ENCODE measurements around the gene MBTPS1. TPM values are rescaled to one million over a fixed set of nuclear protein-coding genes. Genes with fewer than 3 reads are reported as not detected.

MBTPS1 gene
- polyA plus RNA-seq, 1 donor from 2014 or later, result 66.9 TPM

GRCh38 chr16:84026606-84027005, 90.1 kb downstream of the MBTPS1 start:
- Histone ChIP-seq H3K4me2 (ENCODE audit: low read length) (no peak overlapping the region), H3K9ac (ENCODE audit: low read length) (no peak overlapping the region), H3K9me2 (ENCODE audit: insufficient read depth, low read length) (no peaks in the 10 kb centered on the region), H2AFZ (ENCODE audit: low read depth, low read length) (no peak overlapping the region), H3K27ac (ENCODE audit: low read length) (no peak overlapping the region), H3K27me3 (ENCODE audit: insufficient read depth, low read depth, low read length) (no peaks in the 10 kb centered on the region), H3K36me3 (ENCODE audit: insufficient read depth, low read length) (no peaks in the 10 kb centered on the region), H3K79me2 (replicated peaks; ENCODE audit: insufficient read depth, low read length) (no peaks in the 10 kb centered on the region), H3F3A (ENCODE audit: insufficient read depth, low read length, poor library complexity, severe bottlenecking) (no peaks in the 10 kb centered on the region), H4K20me1 (ENCODE audit: insufficient read depth) (no peaks in the 10 kb centered on the region), H3K4me3 (ENCODE audit: low read length) (no peak overlapping the region), H3K9me3 (ENCODE audit: low read length) (no peaks in the 10 kb centered on the region)
- TF ChIP-seq MXI1 (conservative IDR thresholded peaks at IDR 0.05; ENCODE audit: poor library complexity, severe bottlenecking), result no peak
- TF ChIP-seq CTCF (IDR thresholded peaks at IDR 0.05; ENCODE audit: poor library complexity, severe bottlenecking), result no peak
- TF ChIP-seq SMC3 (conservative IDR thresholded peaks at IDR 0.05; ENCODE audit: poor library complexity), result no peak
- no peak for TF ChIP-seq EZH2 (IDR thresholded peaks at IDR 0.05; ENCODE audit: borderline replicate concordance, insufficient read depth, low read length, poor library complexity, severe bottlenecking)
- no peak for TF ChIP-seq RAD21 (conservative IDR thresholded peaks at IDR 0.05)

- no peaks in the 10 kb centered on the region for H3K9me3 ChIP-seq (ENCODE audit: low read length)
- no peak overlapping the region for H3K27ac ChIP-seq (ENCODE audit: low read length)
- no peak overlapping the region for H3K4me2 ChIP-seq (ENCODE audit: low read length)
- H3F3A ChIP-seq (ENCODE audit: insufficient read depth, low read length, poor library complexity, severe bottlenecking), result no peaks in the 10 kb centered on the region
- no peak for TF ChIP-seq REST (IDR thresholded peaks at IDR 0.05; ENCODE audit: borderline replicate concordance)
- no peak for TF ChIP-seq RAD21 (conservative IDR thresholded peaks at IDR 0.05)
- TF ChIP-seq CTCF (IDR thresholded peaks at IDR 0.05; ENCODE audit: poor library complexity, severe bottlenecking), result no peak
- no peak for TF ChIP-seq MXI1 (conservative IDR thresholded peaks at IDR 0.05; ENCODE audit: poor library complexity, severe bottlenecking)
- TF ChIP-seq POLR2AphosphoS5 (IDR thresholded peaks at IDR 0.05), result no peak
- no peak for TF ChIP-seq SMC3 (conservative IDR thresholded peaks at IDR 0.05; ENCODE audit: poor library complexity)
- TF ChIP-seq EP300 (conservative IDR thresholded peaks at IDR 0.05; ENCODE audit: poor library complexity, severe bottlenecking), result no peak
- no peak for TF ChIP-seq EZH2 (IDR thresholded peaks at IDR 0.05; ENCODE audit: borderline replicate concordance, insufficient read depth, low read length, poor library complexity, severe bottlenecking)
- no peaks in the 10 kb centered on the region for H4K20me1 ChIP-seq (ENCODE audit: insufficient read depth)
- no peak overlapping the region for H2AFZ ChIP-seq (ENCODE audit: low read depth, low read length)
- no peaks in the 10 kb centered on the region for H3K36me3 ChIP-seq (ENCODE audit: insufficient read depth, low read length)
- H3K9me2 ChIP-seq (ENCODE audit: insufficient read depth, low read length), result no peaks in the 10 kb centered on the region
- H3K9ac ChIP-seq (ENCODE audit: low read length), result no peak overlapping the region
- no peaks in the 10 kb centered on the region for H3K27me3 ChIP-seq (ENCODE audit: insufficient read depth, low read depth, low read length)
- no peaks in the 10 kb centered on the region for H3K79me2 ChIP-seq (replicated peaks; ENCODE audit: insufficient read depth, low read length)
- no peak overlapping the region for H3K4me3 ChIP-seq (ENCODE audit: low read length)
Measured at GRCh38 chr16:84024854-84025253, 91.9 kb downstream of the MBTPS1 start.

Measured in neural cell (in vitro differentiated cells).